GM23338 (cell line): ENCODE measurements around the gene PSMB2. TPM values are rescaled to one million over a fixed set of nuclear protein-coding genes. Genes with fewer than 3 reads are reported as not detected.

ENCODE experiments used
- ATAC-seq: fragments of 200-7000 bp; cut with Tn5 transposase; 3 replicates; pipeline ENCODE4 v1.9.1; 2020
- DNase-seq: peaks from one replicate; pipeline ENCODE4 v3.0.0-alpha.2; 2015; ENCODE audit warnings: low spot score
- H2AFZ ChIP-seq: fragments of 200-600 bp; sonication (generic); 2 replicates; pipeline ENCODE4 v1.8.0; 2016; ENCODE audit warnings: antibody characterized with exemption, mild to moderate bottlenecking, moderate library complexity
- H3F3A ChIP-seq: fragments of 200-600 bp; sonication (generic); replicated peaks from 2 replicates; pipeline ENCODE4 v1.8.0; 2017; ENCODE audit warnings: antibody characterized with exemption, mixed run types, low read depth
- H3K27ac ChIP-seq: fragments of 200-600 bp; sonication (generic); 2 replicates; pipeline ENCODE4 v1.6.1; 2016; ENCODE audit warnings: low read depth
- H3K27me3 ChIP-seq: fragments of 200-600 bp; sonication (generic); 2 replicates; pipeline ENCODE4 v1.8.0; 2016; ENCODE audit warnings: mild to moderate bottlenecking, mixed run types, moderate library complexity; ENCODE audit not compliant: insufficient read depth
- H3K36me3 ChIP-seq: fragments of 200-600 bp; sonication (generic); 2 replicates; pipeline ENCODE4 v1.8.0; 2016; ENCODE audit warnings: mild to moderate bottlenecking; ENCODE audit not compliant: insufficient read depth
- H3K4me1 ChIP-seq: fragments of 200-600 bp; sonication (generic); 2 replicates; pipeline ENCODE4 v1.8.0; 2016; ENCODE audit warnings: mild to moderate bottlenecking, moderate library complexity; ENCODE audit not compliant: insufficient read depth
- H3K4me2 ChIP-seq: fragments of 200-600 bp; sonication (generic); 2 replicates; pipeline ENCODE4 v1.7.1; 2017; ENCODE audit warnings: mixed run types
- H3K4me3 ChIP-seq: fragments of 200-600 bp; sonication (generic); 2 replicates; pipeline ENCODE4 v1.6.1; 2016; ENCODE audit warnings: mixed run types
- H3K79me2 ChIP-seq: fragments of 200-600 bp; sonication (generic); replicated peaks from 2 replicates; pipeline ENCODE4 v1.8.0; 2017; ENCODE audit warnings: mild to moderate bottlenecking; ENCODE audit not compliant: insufficient read depth
- H3K9me2 ChIP-seq: fragments of 200-600 bp; sonication (generic); 2 replicates; pipeline ENCODE4 v1.8.0; 2017; ENCODE audit not compliant: insufficient read depth
- H4K20me1 ChIP-seq: fragments of 200-600 bp; sonication (generic); replicated peaks from 2 replicates; pipeline ENCODE4 v1.8.0; 2017; ENCODE audit warnings: mild to moderate bottlenecking; ENCODE audit not compliant: insufficient read depth
- H3K27ac Mint-ChIP-seq: 2 replicates; pipeline ENCODE4 v1.8.0; 2020; ENCODE audit warnings: inconsistent platforms, mild to moderate bottlenecking, moderate library complexity, mixed read lengths
- H3K27me3 Mint-ChIP-seq: 3 replicates; pipeline ENCODE4 v1.8.0; 2022; ENCODE audit warnings: low read depth, mild to moderate bottlenecking, moderate library complexity, mixed read lengths, inconsistent platforms; ENCODE audit not compliant: insufficient read depth, poor library complexity
- H3K36me3 Mint-ChIP-seq: 3 replicates; pipeline ENCODE4 v1.8.0; 2021; ENCODE audit warnings: low read depth, mild to moderate bottlenecking, inconsistent platforms, moderate library complexity, mixed read lengths
- H3K4me1 Mint-ChIP-seq: 3 replicates; pipeline ENCODE4 v1.8.0; 2020; ENCODE audit warnings: mild to moderate bottlenecking, inconsistent platforms, mixed read lengths
- H3K4me3 Mint-ChIP-seq: 3 replicates; pipeline ENCODE4 v1.8.0; 2021; ENCODE audit warnings: moderate library complexity, mild to moderate bottlenecking, inconsistent platforms, mixed read lengths
- H3K9me3 Mint-ChIP-seq: 3 replicates; pipeline ENCODE4 v1.8.0; 2020; ENCODE audit warnings: moderate library complexity, mild to moderate bottlenecking, inconsistent platforms, mixed read lengths
- CREB1 ChIP-seq: fragments of 250-450 bp; sonication (Bioruptor Pico); IDR thresholded peaks from 2 replicates; pipeline ENCODE4 v1.5.0; 2020; ENCODE audit warnings: low read depth, mild to moderate bottlenecking, moderate library complexity
- CTCF ChIP-seq, 2 experiments: fragments of 200-600 bp in 1 of 2; sonication (generic) in 1 of 2; conservative IDR thresholded peaks; 2 replicates each; pipeline versions ENCODE4 v1.5.1 to v1.6.1; 2016 to 2017; ENCODE audit warnings: antibody characterized with exemption in 2 of 2, low read depth in 2 of 2, mild to moderate bottlenecking in 2 of 2, moderate library complexity in 1 of 2
- ETS1 ChIP-seq: IDR thresholded peaks from 2 replicates; pipeline ENCODE4 v1.6.1; 2016; ENCODE audit warnings: antibody characterized with exemption
- EZH2 ChIP-seq: fragments of 200-600 bp; sonication (generic); IDR thresholded peaks from one replicate; pipeline ENCODE4 v1.8.0; 2017; ENCODE audit warnings: antibody characterized with exemption, mild to moderate bottlenecking, low read depth; ENCODE audit not compliant: unreplicated experiment
- EZH2phosphoT487 ChIP-seq: fragments of 200-600 bp; sonication (generic); IDR thresholded peaks from one replicate; pipeline ENCODE4 v1.8.1; 2018; ENCODE audit warnings: antibody characterized with exemption; ENCODE audit not compliant: unreplicated experiment
- JUNB ChIP-seq: IDR thresholded peaks from one replicate; pipeline ENCODE4 v1.6.1; 2016; ENCODE audit warnings: antibody characterized with exemption; ENCODE audit not compliant: unreplicated experiment
- NANOG ChIP-seq: IDR thresholded peaks from 2 replicates; pipeline ENCODE4 v1.6.1; 2016; ENCODE audit warnings: antibody characterized with exemption, borderline replicate concordance
- POLR2AphosphoS5 ChIP-seq: IDR thresholded peaks from 2 replicates; pipeline ENCODE4 v1.6.1; 2016; ENCODE audit warnings: antibody characterized with exemption, low read depth
- REST ChIP-seq: IDR thresholded peaks from one replicate; pipeline ENCODE4 v1.6.1; 2018; ENCODE audit warnings: antibody characterized with exemption; ENCODE audit not compliant: unreplicated experiment
- STAT1 ChIP-seq: IDR thresholded peaks from one replicate; pipeline ENCODE4 v1.6.1; 2016; ENCODE audit warnings: antibody characterized with exemption; ENCODE audit not compliant: unreplicated experiment
- ZNF114 ChIP-seq: fragments of 250-450 bp; sonication (Bioruptor Pico); IDR thresholded peaks from 2 replicates; pipeline ENCODE4 v1.5.0; 2020; ENCODE audit warnings: mild to moderate bottlenecking, moderate library complexity
- ZNF331 ChIP-seq: fragments of 250-450 bp; sonication (Bioruptor Pico); IDR thresholded peaks from 2 replicates; pipeline ENCODE4 v1.5.0; 2020; ENCODE audit warnings: low read depth, mild to moderate bottlenecking, moderate library complexity
- ZNF462 ChIP-seq: fragments of 250-450 bp; sonication (Bioruptor Pico); IDR thresholded peaks from 2 replicates; pipeline ENCODE4 v1.5.0; 2020; ENCODE audit warnings: mild to moderate bottlenecking, moderate library complexity
- polyA plus RNA-seq: library from polyadenylated mRNA; unstranded; fragments of >200 nt; fragmentation: Nextera tagmentation; extraction: Ambion mirVana; gene quantifications from 2 replicates; pipeline ENCODE4 v1.2.1, GENCODE V29; 2016
- total RNA-seq: library from RNA; depleted of rRNA; stranded (reverse); fragments of >200 nt; shearing (Covaris generic); gene quantifications from 2 replicates; pipeline ENCODE4 v1.2.3, GENCODE V29; 2014

The PSMB2 gene
- total and polyA plus RNA-seq, 2 experiments from 2014 or later, result 68.2 to 147 TPM

GRCh38 chr1:35585281-35585680 lies 56.0 kb downstream of the PSMB2 start:
- TF ChIP-seq CREB1 (CRISPR knock-in tag) (no peak), ZNF114 (CRISPR knock-in tag) (no peak), ETS1 (no peak), POLR2AphosphoS5 (no peak), STAT1 (no peak), NANOG (no peak), ZNF462 (no peak), EZH2phosphoT487 (no peak), CTCF (conservative IDR thresholded peaks at IDR 0.05; ENCODE audit: low read depth in 2 of 2) (no peak), EZH2 (no peak), REST (no peak), ZNF331 (no peak), JUNB (no peak)
- H3K9me2 ChIP-seq, result no peaks in the 10 kb centered on the region
- H3K4me3 ChIP-seq, result no peak overlapping the region
- H3F3A ChIP-seq, result no peaks in the 10 kb centered on the region
- DNase-seq (no peak), ATAC-seq (no peak)
- no peaks in the 10 kb centered on the region for H3K79me2 ChIP-seq
- no peak overlapping the region for H3K4me2 ChIP-seq
- no peak overlapping the region for H3K27ac ChIP-seq
- H3K27ac Mint-ChIP-seq, result no peak overlapping the region
- H2AFZ ChIP-seq, result no peak overlapping the region
- H3K27me3 ChIP-seq, result no peaks in the 10 kb centered on the region; the same call in 1 of the 2 replicates
- no peak overlapping the region for H3K4me3 Mint-ChIP-seq
- H3K4me1 ChIP-seq, result no peaks in the 10 kb centered on the region
- H3K9me3 Mint-ChIP-seq, result no peaks in the 10 kb centered on the region
- H4K20me1 ChIP-seq, result no peaks in the 10 kb centered on the region
- peaks cover 7% of the 10 kb centered on the region; the same call in 2 of the 3 replicates for H3K4me1 Mint-ChIP-seq
- H3K36me3 ChIP-seq, result no peaks in the 10 kb centered on the region
- H3K27me3 Mint-ChIP-seq, result peaks cover 5% of the 10 kb centered on the region
- no peaks in the 10 kb centered on the region for H3K36me3 Mint-ChIP-seq
